ENCODE results near the gene KRTAP10-12.

GRCh38 chr21:44716984-44717383 is 20.0 kb downstream of the KRTAP10-12 start:
- no peak for TF ChIP-seq CTCF (IDR thresholded peaks at IDR 0.05)
- TF ChIP-seq POLR2AphosphoS5 (IDR thresholded peaks at IDR 0.05): no peak

Measured in transverse colon (tissue), 4 donors.